ENCODE data around the gene MAP3K7CL.

MAP3K7CL gene

GRCh38 chr21:29124645-29125044 lies 5.8 kb upstream of the MAP3K7CL start:
- Histone ChIP-seq H3K4me2 (ENCODE audit: low read length) (no peak overlapping the region), H4K8ac (ENCODE audit: low read depth, low read length) (no peak overlapping the region), H3K4ac (ENCODE audit: low read depth, low read length) (no peak overlapping the region), H3K27ac (ENCODE audit: low read depth, low read length) (no peak overlapping the region), H2BK12ac (ENCODE audit: low read length) (no peak overlapping the region), H3K27me3 (ENCODE audit: insufficient read depth, low read length) (no peaks in the 10 kb centered on the region), H4K12ac (ENCODE audit: low read depth, low read length) (no peak overlapping the region), H2BK120ac (ENCODE audit: insufficient read depth, low read length, poor library complexity) (no peak overlapping the region), H3K4me1 (ENCODE audit: control insufficient read depth in 1 of 2, insufficient read depth in 2 of 2, low read length in 2 of 2) (no peaks in the 10 kb centered on the region), H3K9ac (ENCODE audit: low read length) (no peak overlapping the region), H3K23ac (ENCODE audit: low read length) (no peak overlapping the region), H3K14ac (ENCODE audit: low read length) (no peak overlapping the region), H3K4me3 (ENCODE audit: low read depth, low read length) (no peak overlapping the region), H4K91ac (ENCODE audit: low read depth, low read length) (no peak overlapping the region), H2AFZ (ENCODE audit: insufficient read depth, low read length, poor library complexity) (no peak overlapping the region), H3K9me3 (ENCODE audit: insufficient read depth, low read depth, low read length) (no peaks in the 10 kb centered on the region), H3K18ac (ENCODE audit: low read length) (no peak overlapping the region), H2AK5ac (ENCODE audit: low read length) (no peak overlapping the region), H2BK5ac (ENCODE audit: low read depth, low read length, poor library complexity) (no peak overlapping the region), H3K36me3 (ENCODE audit: control insufficient read depth in 1 of 2, insufficient read depth in 2 of 2, low read length in 2 of 2) (no peaks in the 10 kb centered on the region), H3K79me1 (ENCODE audit: low read length) (no peaks in the 10 kb centered on the region), H3K79me2 (ENCODE audit: control insufficient read depth, insufficient read depth, low read length, poor library complexity) (no peaks in the 10 kb centered on the region)
- no peak for DNase-seq

- Histone ChIP-seq H3K4me1 (ENCODE audit: control insufficient read depth in 1 of 2, insufficient read depth in 2 of 2, low read length in 2 of 2) (no peaks in the 10 kb centered on the region), H3K79me2 (ENCODE audit: control insufficient read depth, insufficient read depth, low read length, poor library complexity) (no peaks in the 10 kb centered on the region), H3K79me1 (ENCODE audit: low read length) (no peaks in the 10 kb centered on the region), H4K12ac (ENCODE audit: low read depth, low read length) (no peak overlapping the region), H3K23ac (ENCODE audit: low read length) (no peak overlapping the region), H3K4me3 (ENCODE audit: low read depth, low read length) (no peak overlapping the region), H3K4me2 (ENCODE audit: low read length) (no peak overlapping the region), H3K27me3 (ENCODE audit: insufficient read depth, low read length) (no peaks in the 10 kb centered on the region), H3K36me3 (ENCODE audit: control insufficient read depth in 1 of 2, insufficient read depth in 2 of 2, low read length in 2 of 2) (no peaks in the 10 kb centered on the region), H3K14ac (ENCODE audit: low read length) (no peak overlapping the region), H3K18ac (ENCODE audit: low read length) (no peak overlapping the region), H2AFZ (ENCODE audit: insufficient read depth, low read length, poor library complexity) (no peak overlapping the region), H3K27ac (ENCODE audit: low read depth, low read length) (no peak overlapping the region), H2BK5ac (ENCODE audit: low read depth, low read length, poor library complexity) (no peak overlapping the region), H3K9me3 (ENCODE audit: insufficient read depth, low read depth, low read length) (no peaks in the 10 kb centered on the region), H3K4ac (ENCODE audit: low read depth, low read length) (no peak overlapping the region), H3K9ac (ENCODE audit: low read length) (no peak overlapping the region), H4K8ac (ENCODE audit: low read depth, low read length) (no peak overlapping the region), H2AK5ac (ENCODE audit: low read length) (no peak overlapping the region), H2BK12ac (ENCODE audit: low read length) (no peak overlapping the region), H2BK120ac (ENCODE audit: insufficient read depth, low read length, poor library complexity) (no peak overlapping the region), H4K91ac (ENCODE audit: low read depth, low read length) (no peak overlapping the region)
- no CpG with 5 or more reads among the region's 1 CpG for WGBS (ENCODE audit: extremely low coverage, insufficient coverage, insufficient read length)
- no peak for DNase-seq
Observed at GRCh38 chr21:29125191-29125590, 5.3 kb upstream of the MAP3K7CL start.

- Histone ChIP-seq H3K14ac (ENCODE audit: low read length) (no peak overlapping the region), H4K12ac (ENCODE audit: low read depth, low read length) (no peak overlapping the region), H3K9me3 (ENCODE audit: insufficient read depth, low read depth, low read length) (no peaks in the 10 kb centered on the region), H2BK12ac (ENCODE audit: low read length) (no peak overlapping the region), H3K36me3 (ENCODE audit: control insufficient read depth in 1 of 2, insufficient read depth in 2 of 2, low read length in 2 of 2) (no peaks in the 10 kb centered on the region), H4K8ac (ENCODE audit: low read depth, low read length) (no peak overlapping the region), H3K9ac (ENCODE audit: low read length) (no peak overlapping the region), H2AFZ (ENCODE audit: insufficient read depth, low read length, poor library complexity) (no peak overlapping the region), H3K4me1 (ENCODE audit: control insufficient read depth in 1 of 2, insufficient read depth in 2 of 2, low read length in 2 of 2) (no peaks in the 10 kb centered on the region), H3K79me1 (ENCODE audit: low read length) (no peaks in the 10 kb centered on the region), H4K91ac (ENCODE audit: low read depth, low read length) (no peak overlapping the region), H3K23ac (ENCODE audit: low read length) (no peak overlapping the region), H2AK5ac (ENCODE audit: low read length) (no peak overlapping the region), H2BK120ac (ENCODE audit: insufficient read depth, low read length, poor library complexity) (no peak overlapping the region), H3K18ac (ENCODE audit: low read length) (no peak overlapping the region), H3K27me3 (ENCODE audit: insufficient read depth, low read length) (no peaks in the 10 kb centered on the region), H3K4me3 (ENCODE audit: low read depth, low read length) (no peak overlapping the region), H3K4ac (ENCODE audit: low read depth, low read length) (no peak overlapping the region), H2BK5ac (ENCODE audit: low read depth, low read length, poor library complexity) (no peak overlapping the region), H3K4me2 (ENCODE audit: low read length) (no peak overlapping the region), H3K79me2 (ENCODE audit: control insufficient read depth, insufficient read depth, low read length, poor library complexity) (no peaks in the 10 kb centered on the region), H3K27ac (ENCODE audit: low read depth, low read length) (no peak overlapping the region)
- DNase-seq = no peak
- WGBS (ENCODE audit: extremely low coverage, insufficient coverage, insufficient read length) = no CpG with 5 or more reads among the region's 3 CpGs
Observed at GRCh38 chr21:29125979-29126378, 4.5 kb upstream of the MAP3K7CL start.

- Histone ChIP-seq H3K4me3 (ENCODE audit: low read depth, low read length) (no peak overlapping the region), H4K12ac (ENCODE audit: low read depth, low read length) (no peak overlapping the region), H3K79me1 (ENCODE audit: low read length) (no peaks in the 10 kb centered on the region), H3K79me2 (ENCODE audit: control insufficient read depth, insufficient read depth, low read length, poor library complexity) (no peaks in the 10 kb centered on the region), H2BK5ac (ENCODE audit: low read depth, low read length, poor library complexity) (no peak overlapping the region), H3K4ac (ENCODE audit: low read depth, low read length) (no peak overlapping the region), H3K36me3 (ENCODE audit: control insufficient read depth in 1 of 2, insufficient read depth in 2 of 2, low read length in 2 of 2) (no peaks in the 10 kb centered on the region), H3K4me1 (ENCODE audit: control insufficient read depth in 1 of 2, insufficient read depth in 2 of 2, low read length in 2 of 2) (no peaks in the 10 kb centered on the region), H3K9ac (ENCODE audit: low read length) (no peak overlapping the region), H2BK120ac (ENCODE audit: insufficient read depth, low read length, poor library complexity) (no peak overlapping the region), H2BK12ac (ENCODE audit: low read length) (no peak overlapping the region), H2AFZ (ENCODE audit: insufficient read depth, low read length, poor library complexity) (no peak overlapping the region), H3K27me3 (ENCODE audit: insufficient read depth, low read length) (no peaks in the 10 kb centered on the region), H4K91ac (ENCODE audit: low read depth, low read length) (no peak overlapping the region), H4K8ac (ENCODE audit: low read depth, low read length) (no peak overlapping the region), H3K18ac (ENCODE audit: low read length) (no peak overlapping the region), H3K23ac (ENCODE audit: low read length) (no peak overlapping the region), H3K9me3 (ENCODE audit: insufficient read depth, low read depth, low read length) (no peaks in the 10 kb centered on the region), H3K27ac (ENCODE audit: low read depth, low read length) (no peak overlapping the region), H3K14ac (ENCODE audit: low read length) (no peak overlapping the region), H3K4me2 (ENCODE audit: low read length) (no peak overlapping the region), H2AK5ac (ENCODE audit: low read length) (no peak overlapping the region)
- no CpG with 5 or more reads among the region's 7 CpGs for WGBS (ENCODE audit: extremely low coverage, insufficient coverage, insufficient read length)
- DNase-seq = peak; percentile 86 to 97
Observed at GRCh38 chr21:29133241-29133640, 2.8 kb downstream of the MAP3K7CL start.

Measured in trophoblast cell (in vitro differentiated cells and primary cell).